Measurements from ENCODE around the gene TRAF3IP1. TPM values are rescaled to one million over a fixed set of nuclear protein-coding genes. Genes with fewer than 3 reads are reported as not detected.

Gene TRAF3IP1
- total RNA-seq, 1 donor from 2014 or later: 19.3 TPM

DNA sequence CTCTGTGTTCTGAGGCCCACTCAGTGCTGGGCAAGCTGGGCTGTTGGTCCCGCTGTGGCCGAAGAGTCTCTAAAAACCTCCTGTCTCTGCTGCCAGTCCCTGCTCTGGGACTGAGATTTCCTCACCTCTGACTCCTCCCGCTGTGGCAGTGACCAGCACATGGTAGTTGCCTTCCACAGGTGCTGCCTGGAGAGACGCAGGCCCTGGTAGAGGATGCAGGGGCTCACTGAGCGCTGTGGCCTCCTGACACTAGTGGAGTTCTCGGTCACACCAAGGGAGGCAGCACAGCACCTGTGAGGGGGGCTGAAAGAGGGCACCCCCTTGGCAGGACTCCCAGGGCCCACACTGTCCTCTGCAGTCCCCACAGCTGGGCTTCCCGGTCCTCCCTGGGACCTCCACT, 102.6 kb downstream of the TRAF3IP1 start:
- H3K9me3 Mint-ChIP-seq: no peaks in the 10 kb centered on the region
- H3K4me1 Mint-ChIP-seq: peaks cover 39% of the 10 kb centered on the region
- H3K27me3 Mint-ChIP-seq (ENCODE audit: low read depth): no peaks in the 10 kb centered on the region
- no peaks in the 10 kb centered on the region for H3K36me3 Mint-ChIP-seq (ENCODE audit: low read depth)
- no peak for TF ChIP-seq CTCF (conservative IDR thresholded peaks at IDR 0.05)
- H3K4me3 Mint-ChIP-seq: no peak overlapping the region
- no peak for DNase-seq (ENCODE audit: low read depth, low spot score)
- no peak overlapping the region for H3K27ac Mint-ChIP-seq (ENCODE audit: unreplicated experiment)

DNA sequence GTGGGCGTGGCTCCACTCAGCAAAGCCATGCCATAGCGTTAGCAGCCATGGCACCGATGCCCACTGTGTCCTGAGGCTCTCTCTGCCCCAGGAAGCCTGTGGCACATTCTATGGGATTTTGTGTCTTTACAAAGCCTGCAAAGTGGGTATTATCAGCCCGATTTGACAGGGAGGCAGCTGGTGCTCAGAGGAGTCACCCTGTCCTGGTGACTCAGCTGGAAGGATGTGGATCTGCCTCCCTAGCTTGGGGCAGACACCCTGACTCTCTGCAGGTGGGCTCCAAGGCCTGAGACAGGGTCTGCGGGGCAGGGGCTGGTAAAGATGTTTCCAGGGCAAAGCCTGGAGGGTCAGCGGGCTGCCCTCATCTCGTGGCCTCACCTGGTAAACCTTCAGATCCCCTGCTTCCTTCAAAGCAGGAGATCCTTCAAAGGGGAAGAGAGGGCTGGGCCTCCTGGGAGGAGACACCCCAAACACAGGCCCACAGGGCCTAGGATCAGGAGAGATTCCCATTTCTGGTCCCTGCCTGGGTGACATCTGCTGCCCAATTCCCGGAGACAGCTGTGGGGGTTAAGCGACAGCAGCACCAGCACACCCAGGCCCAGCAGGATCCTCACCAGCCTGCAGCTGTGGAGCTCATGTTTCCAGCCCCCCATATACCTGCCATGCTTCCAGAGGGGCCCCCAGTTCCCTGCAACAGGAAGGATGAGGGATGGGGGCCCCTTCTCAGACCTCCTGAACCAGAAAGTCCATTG, 103.4 kb downstream of the TRAF3IP1 start:
- Mint-ChIP-seq H3K9me3 (no peaks in the 10 kb centered on the region), H3K4me3 (peak overlapping the region; percentile 85)
- TF ChIP-seq CTCF (conservative IDR thresholded peaks at IDR 0.05): no peak

DNA sequence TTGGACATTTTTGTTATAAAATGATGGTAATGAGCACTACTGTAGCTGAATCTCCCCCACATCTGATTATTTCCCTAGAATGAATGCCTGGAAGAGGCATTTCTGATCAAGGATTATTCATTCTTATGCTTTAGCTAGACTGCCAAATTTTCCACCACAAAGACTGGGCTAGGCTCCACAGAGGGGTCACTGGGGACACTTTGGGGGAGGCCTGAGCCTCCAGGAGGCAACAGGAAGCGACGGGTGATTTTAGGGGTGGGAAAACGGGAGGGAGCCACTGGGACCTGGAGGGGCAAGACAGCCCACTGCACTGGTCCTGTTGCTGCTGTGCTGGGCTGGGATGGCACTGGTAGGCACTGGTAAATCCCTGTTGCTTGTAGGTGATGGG, 104.0 kb downstream of the TRAF3IP1 start:
- Mint-ChIP-seq H3K4me3 (peak overlapping the region; percentile 85), H3K27me3 (ENCODE audit: low read depth) (no peaks in the 10 kb centered on the region), H3K4me1 (peaks cover 43% of the 10 kb centered on the region), H3K9me3 (no peaks in the 10 kb centered on the region), H3K27ac (ENCODE audit: unreplicated experiment) (peak overlapping the region; percentile 48), H3K36me3 (ENCODE audit: low read depth) (peaks cover 1% of the 10 kb centered on the region)
- TF ChIP-seq CTCF (conservative IDR thresholded peaks at IDR 0.05): no peak
- DNase-seq (ENCODE audit: low read depth, low spot score): no peak

More for the DNA sequence above, 103.4 kb downstream of the TRAF3IP1 start:
- H3K36me3 Mint-ChIP-seq (ENCODE audit: low read depth): no peaks in the 10 kb centered on the region
- DNase-seq (ENCODE audit: low read depth, low spot score): no peak
- peaks cover 43% of the 10 kb centered on the region for H3K4me1 Mint-ChIP-seq
- no peak overlapping the region for H3K27ac Mint-ChIP-seq (ENCODE audit: unreplicated experiment)
- H3K27me3 Mint-ChIP-seq (ENCODE audit: low read depth): no peaks in the 10 kb centered on the region

- TF ChIP-seq CTCF (conservative IDR thresholded peaks at IDR 0.05): no peak
- H3K36me3 Mint-ChIP-seq (ENCODE audit: low read depth): peaks cover 9% of the 10 kb centered on the region
- no peak for DNase-seq (ENCODE audit: low read depth, low spot score)
- H3K9me3 Mint-ChIP-seq: no peaks in the 10 kb centered on the region
- no peak overlapping the region for H3K27ac Mint-ChIP-seq (ENCODE audit: unreplicated experiment)
- no peaks in the 10 kb centered on the region for H3K27me3 Mint-ChIP-seq (ENCODE audit: low read depth)
- peaks cover 44% of the 10 kb centered on the region for H3K4me1 Mint-ChIP-seq
- peak overlapping the region; percentile 70 for H3K4me3 Mint-ChIP-seq
Observed at GRCh38 chr2:238425505-238425978, 105.2 kb downstream of the TRAF3IP1 start.

GRCh38 chr2:238425979-238426567, 105.8 kb downstream of the TRAF3IP1 start:
- DNase-seq (ENCODE audit: low read depth, low spot score): peak; percentile 28
- no peak for TF ChIP-seq CTCF (conservative IDR thresholded peaks at IDR 0.05)
- H3K9me3 Mint-ChIP-seq: no peaks in the 10 kb centered on the region
- H3K27ac Mint-ChIP-seq (ENCODE audit: unreplicated experiment): peak overlapping the region; percentile 78
- H3K4me1 Mint-ChIP-seq: peaks cover 39% of the 10 kb centered on the region
- H3K36me3 Mint-ChIP-seq (ENCODE audit: low read depth): peaks cover 12% of the 10 kb centered on the region
- H3K27me3 Mint-ChIP-seq (ENCODE audit: low read depth): no peaks in the 10 kb centered on the region
- peak overlapping the region; percentile 96 for H3K4me3 Mint-ChIP-seq
